CD4-positive, alpha-beta T cell (primary cell): ENCODE measurements around the gene LRRC75A. TPM values are rescaled to one million over a fixed set of nuclear protein-coding genes. Genes with fewer than 3 reads are reported as not detected.

Experiments
- ATAC-seq: fragments of 200-7000 bp; cut with Tn5 transposase; one replicate; pipeline ENCODE4 v1.10.0; 2022; ENCODE audit warnings: mild to moderate bottlenecking; ENCODE audit not compliant: poor library complexity
- CTCF ChIA-PET: fragments of 350-600 bp; sonication (Branson Sonifier 250); formaldehyde crosslinking; loops from one replicate; lab custom pipeline; 2021; ENCODE audit warnings: antibody characterized with exemption, inconsistent platforms; lab: Charles Lee
- POLR2A ChIA-PET: fragments of 350-600 bp; sonication (Branson Sonifier 250); formaldehyde crosslinking; loops from one replicate; lab custom pipeline; 2021; ENCODE audit warnings: antibody characterized with exemption, inconsistent platforms; lab: Charles Lee
- DNase-seq, 14 experiments: peaks; one replicate each; pipeline ENCODE4 v3.0.0-alpha.2; 2013 to 2020; ENCODE audit warnings: mixed read lengths in 2 of 14
- H3K27ac ChIP-seq, 2 donors: one replicate each; pipeline versions ENCODE4 v1.5.1 to v1.7.0; 2013; ENCODE audit warnings: low read length in 2 of 2, low read depth in 1 of 2, mild to moderate bottlenecking in 1 of 2
- H3K27me3 ChIP-seq, 2 experiments: 1 replicate in 1 of 2; 2 replicates in 1 of 2; pipeline versions ENCODE4 v1.6.1 to v1.7.0; 2013; ENCODE audit warnings: low read length in 2 of 2, control low read depth in 1 of 2, mild to moderate bottlenecking in 1 of 2, moderate library complexity in 1 of 2; ENCODE audit not compliant: insufficient read depth in 2 of 2, control insufficient read depth in 1 of 2
- H3K36me3 ChIP-seq: one replicate; pipeline ENCODE4 v1.6.1; 2013; ENCODE audit warnings: low read length, control low read depth; ENCODE audit not compliant: insufficient read depth
- H3K4me1 ChIP-seq: one replicate; pipeline ENCODE4 v1.6.1; 2013; ENCODE audit warnings: low read length, control low read depth; ENCODE audit not compliant: insufficient read depth
- H3K4me3 ChIP-seq: one replicate; pipeline ENCODE4 v1.5.1; 2013; ENCODE audit warnings: mild to moderate bottlenecking, low read length, moderate library complexity
- H3K9me3 ChIP-seq, 2 experiments: 1 replicate in 1 of 2; 2 replicates in 1 of 2; pipeline versions ENCODE4 v1.6.1 to v1.7.0; 2013; ENCODE audit warnings: low read length in 2 of 2, mild to moderate bottlenecking in 2 of 2, control low read depth in 1 of 2, moderate library complexity in 1 of 2; ENCODE audit not compliant: control insufficient read depth in 1 of 2, insufficient read depth in 1 of 2
- H3K27ac Mint-ChIP-seq: one replicate; pipeline ENCODE4 v1.8.0; 2020; ENCODE audit warnings: mixed read lengths
- H3K27me3 Mint-ChIP-seq: one replicate; pipeline ENCODE4 v1.8.0; 2021; ENCODE audit warnings: mixed read lengths
- H3K36me3 Mint-ChIP-seq: one replicate; pipeline ENCODE4 v1.8.0; 2021; ENCODE audit warnings: low read depth, mixed read lengths
- H3K4me1 Mint-ChIP-seq: one replicate; pipeline ENCODE4 v1.8.0; 2021; ENCODE audit warnings: low read depth, mixed read lengths
- H3K4me3 Mint-ChIP-seq: one replicate; pipeline ENCODE4 v1.8.0; 2020; ENCODE audit warnings: mild to moderate bottlenecking, mixed read lengths
- H3K9me3 Mint-ChIP-seq: one replicate; pipeline ENCODE4 v1.8.0; 2020; ENCODE audit warnings: mixed read lengths
- CTCF ChIP-seq: fragments of 200-600 bp; IDR thresholded peaks from one replicate; pipeline ENCODE4 v1.8.0; 2022; ENCODE audit warnings: antibody characterized with exemption, mild to moderate bottlenecking
- intact Hi-C, 2 experiments: fragments of 100-400 bp; cut with DNase I in 1 of 2; cut with micrococcal nuclease in 1 of 2; formaldehyde crosslinking; loops; one replicate each; pipeline versions ENCODE4 v1.15.1 to v1.9.0; 2023 to 2025; cut with DNase I, micrococcal nuclease
- total RNA-seq, 174 experiments: library from RNA in 2 of 174; stranded (reverse) in 2 of 174; gene quantifications; one replicate each; pipeline ENCODE4 v1.2.3 and lab custom pipeline; 2021 to 2026

The LRRC75A gene
- total RNA-seq, 2 experiments from 2014 or later: 1.5 to 1.9 TPM

- Histone ChIP-seq H3K4me3 (no peak overlapping the region), H3K36me3 (no peaks in the 10 kb centered on the region), H3K27ac (no peak overlapping the region), H3K4me1 (no peaks in the 10 kb centered on the region), H3K27me3 (no peaks in the 10 kb centered on the region), H3K9me3 (no peaks in the 10 kb centered on the region)
- ATAC-seq (no peak), DNase-seq (no peak)
- no peaks in the 10 kb centered on the region for H3K4me1 Mint-ChIP-seq
- TF ChIP-seq CTCF: no peak
- no peak overlapping the region for H3K4me3 Mint-ChIP-seq
- ChIA-PET CTCF (no interaction called here), POLR2A (no interaction called here)
- intact Hi-C loops: no loop called here
- H3K9me3 Mint-ChIP-seq: no peaks in the 10 kb centered on the region
- no peaks in the 10 kb centered on the region for H3K36me3 Mint-ChIP-seq
- H3K27ac Mint-ChIP-seq: no peak overlapping the region
- H3K27me3 Mint-ChIP-seq: no peaks in the 10 kb centered on the region
Observed at GRCh38 chr17:16472539-16472938, 19.5 kb downstream of the LRRC75A start.

- CTCF ChIA-PET: no interaction called here
- H3K9me3 Mint-ChIP-seq: no peaks in the 10 kb centered on the region
Observed at GRCh38 chr17:16471295-16471694, 20.7 kb downstream of the LRRC75A start.

GRCh38 chr17:16470265-16470664, 21.7 kb downstream of the LRRC75A start:
- H3K9me3 ChIP-seq: no peaks in the 10 kb centered on the region
- H3K36me3 ChIP-seq: no peaks in the 10 kb centered on the region
- DNase-seq (no peak), ATAC-seq (no peak)
- no peaks in the 10 kb centered on the region for H3K36me3 Mint-ChIP-seq
- CTCF ChIA-PET: no interaction called here
- H3K4me3 ChIP-seq: no peak overlapping the region
- H3K27me3 ChIP-seq: no peaks in the 10 kb centered on the region
- H3K4me1 ChIP-seq: no peaks in the 10 kb centered on the region
- H3K9me3 Mint-ChIP-seq: no peaks in the 10 kb centered on the region
- H3K27ac ChIP-seq: no peak overlapping the region
- H3K27ac Mint-ChIP-seq: no peak overlapping the region
- intact Hi-C loops: no loop called here
- no peak for TF ChIP-seq CTCF
- POLR2A ChIA-PET: no interaction called here
- no peaks in the 10 kb centered on the region for H3K27me3 Mint-ChIP-seq
- no peaks in the 10 kb centered on the region for H3K4me1 Mint-ChIP-seq
- H3K4me3 Mint-ChIP-seq: no peak overlapping the region

More at GRCh38 chr17:16471295-16471694, 20.7 kb downstream of the LRRC75A start:
- H3K27ac ChIP-seq: no peak overlapping the region
- intact Hi-C loops: no loop called here
- no peak overlapping the region for H3K4me3 ChIP-seq
- H3K27ac Mint-ChIP-seq: no peak overlapping the region
- no peaks in the 10 kb centered on the region for H3K36me3 ChIP-seq
- no peak for TF ChIP-seq CTCF
- no peak for DNase-seq
- H3K9me3 ChIP-seq: no peaks in the 10 kb centered on the region
- H3K27me3 ChIP-seq: no peaks in the 10 kb centered on the region
- H3K4me1 ChIP-seq: no peaks in the 10 kb centered on the region
- POLR2A ChIA-PET: no interaction called here
- H3K36me3 Mint-ChIP-seq: no peaks in the 10 kb centered on the region
- no peaks in the 10 kb centered on the region for H3K27me3 Mint-ChIP-seq
- no peak overlapping the region for H3K4me3 Mint-ChIP-seq
- no peak for ATAC-seq
- H3K4me1 Mint-ChIP-seq: no peaks in the 10 kb centered on the region
